Myocyte (in vitro differentiated cells): ENCODE measurements around the gene PIP4K2A. TPM values are rescaled to one million over a fixed set of nuclear protein-coding genes. Genes with fewer than 3 reads are reported as not detected.

ENCODE experiments used
- DNase-seq: peaks from one replicate; pipeline ENCODE4 v3.0.0-alpha.2; 2012; ENCODE audit warnings: low read depth
- total RNA-seq: library from RNA; depleted of rRNA; stranded (reverse); fragments of >200 nt; gene quantifications from 2 replicates; pipeline ENCODE4 v1.2.3, GENCODE V29; 2014

PIP4K2A gene
- total RNA-seq, 1 donor from 2014 or later, result 22.5 TPM

- DNase-seq, result no peak
Measured at GRCh38 chr10:22603581-22603980, 110.8 kb downstream of the PIP4K2A start.

DNA sequence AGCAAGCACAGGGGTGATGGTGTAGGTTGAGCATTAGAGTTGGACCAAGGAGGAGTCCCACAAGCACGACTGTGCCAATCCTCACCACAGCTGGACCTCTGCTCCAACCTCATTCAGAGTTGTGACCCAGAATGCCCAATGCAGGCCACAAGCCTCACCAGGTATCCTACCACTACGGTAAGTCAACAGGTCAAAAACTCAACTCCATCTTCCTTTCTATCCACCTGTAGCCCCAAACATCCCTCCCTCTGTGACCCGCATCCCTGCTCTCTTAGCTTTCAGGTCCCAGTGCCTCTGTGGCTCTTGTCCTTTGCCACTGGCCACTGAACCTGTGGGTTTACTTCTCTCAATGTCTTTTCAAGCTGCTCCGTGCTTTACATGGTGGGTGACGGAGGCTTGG, 112.8 kb downstream of the PIP4K2A start:
- no peak for DNase-seq

DNA sequence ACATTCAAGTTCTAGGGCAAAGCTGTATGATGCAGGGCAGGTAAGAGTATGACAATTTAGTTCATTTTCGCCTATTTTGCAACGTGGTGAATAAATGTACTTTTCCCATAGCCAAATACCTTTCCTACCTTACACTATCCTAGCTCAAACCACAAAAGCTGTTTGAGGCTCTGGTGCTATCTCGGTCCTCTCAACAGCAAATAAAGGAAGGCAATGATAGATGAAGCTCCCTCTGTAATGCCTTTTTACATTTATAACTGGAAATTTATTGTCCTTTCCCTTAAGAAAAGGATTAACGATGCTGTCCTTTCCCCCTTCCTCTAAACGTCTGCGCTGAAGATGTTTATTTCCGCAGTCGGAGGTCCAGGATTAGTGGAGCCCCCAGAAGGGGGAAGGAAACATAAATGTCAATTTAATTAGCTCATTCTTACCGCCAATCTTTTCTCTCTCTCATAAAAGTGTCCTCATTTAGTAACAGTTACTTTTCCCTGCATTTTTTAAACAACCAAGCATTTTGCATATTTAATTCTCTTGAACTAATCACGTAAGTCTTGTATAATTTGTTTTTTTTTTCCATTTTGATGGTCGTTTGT, 114.6 kb downstream of the PIP4K2A start:
- no peak for DNase-seq

DNA sequence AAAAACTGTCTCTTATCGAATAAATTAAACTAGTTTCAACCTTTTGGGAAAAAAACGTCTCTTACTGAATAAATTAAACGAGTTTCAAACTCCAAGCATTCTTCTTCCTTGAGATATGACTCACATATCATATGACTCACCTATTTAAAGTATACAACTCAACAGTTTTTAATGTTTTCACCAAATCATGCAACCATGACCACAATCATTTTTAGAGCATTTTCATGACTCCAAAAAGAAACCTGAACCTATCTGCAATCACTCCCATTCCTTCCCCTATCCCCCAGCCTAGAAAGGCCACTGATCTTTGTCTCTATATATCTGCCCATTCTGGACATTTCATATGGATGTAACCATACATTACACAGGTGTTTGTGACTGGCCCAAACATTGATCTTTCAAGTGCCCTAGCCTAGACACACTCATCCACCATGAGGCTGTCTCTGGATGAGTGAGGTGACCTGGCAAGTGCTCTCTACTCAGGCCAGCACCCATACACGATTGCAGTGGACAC, 115.3 kb downstream of the PIP4K2A start:
- DNase-seq, result peak; percentile 14

DNA sequence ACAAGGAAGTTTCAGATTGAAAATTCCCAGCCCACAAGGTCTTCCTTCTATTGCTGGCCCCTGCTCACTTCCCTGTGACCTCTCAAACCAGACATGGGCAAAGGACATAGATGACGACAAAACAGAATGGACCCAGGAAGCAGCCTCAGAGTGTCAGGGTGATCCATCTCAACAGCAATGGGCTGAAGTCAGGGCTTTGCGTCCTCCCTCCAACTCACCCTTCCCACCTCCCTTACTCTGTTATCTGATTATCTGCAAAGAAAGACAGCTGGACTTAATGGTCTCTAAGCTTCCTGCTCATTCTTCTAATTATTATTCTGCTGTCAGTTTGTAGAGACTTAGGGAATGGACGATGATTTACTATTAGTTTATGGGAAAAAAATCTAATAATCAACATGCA, 115.9 kb downstream of the PIP4K2A start:
- DNase-seq, result no peak

DNA sequence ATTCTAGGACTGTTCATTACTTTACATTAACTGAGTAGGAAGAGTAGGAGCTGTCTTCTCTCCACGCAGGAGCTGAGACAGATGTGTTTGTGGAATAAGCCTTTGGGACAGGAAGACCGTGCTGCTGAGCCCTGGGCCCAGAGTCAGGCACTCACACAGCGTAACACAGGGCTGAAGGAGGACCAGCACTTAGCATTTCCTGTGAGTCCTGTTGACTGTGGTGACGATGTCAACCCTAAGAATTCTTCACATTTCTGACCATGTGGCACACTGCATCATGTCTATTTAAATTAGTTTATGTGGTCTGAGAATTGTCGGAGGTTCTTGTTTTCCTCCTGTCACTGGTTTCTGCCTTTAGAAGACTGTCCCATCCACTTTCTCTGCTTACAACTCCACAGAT, 117.2 kb downstream of the PIP4K2A start:
- peak; percentile 57 for DNase-seq

GRCh38 chr10:22593636-22594198, 120.7 kb downstream of the PIP4K2A start:
- DNase-seq, result no peak

DNA sequence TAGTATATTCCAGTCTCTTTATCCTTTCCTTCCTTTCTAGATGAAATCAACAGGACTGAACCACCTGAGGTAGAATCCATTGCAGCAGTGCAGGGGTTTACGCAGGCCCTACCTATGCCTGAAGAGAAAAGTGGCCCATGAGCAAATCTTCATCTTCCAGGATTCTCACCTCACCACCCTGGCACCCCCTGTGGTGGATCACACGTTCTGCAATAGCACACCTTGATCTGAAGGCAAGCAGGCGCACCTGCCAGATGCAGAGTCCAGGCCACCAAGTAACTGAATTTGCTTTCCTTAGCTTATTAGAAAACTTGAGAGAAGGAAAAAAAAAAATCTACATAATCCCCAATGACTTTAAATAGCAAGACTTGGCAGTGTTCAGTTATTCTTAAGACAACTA, 121.4 kb downstream of the PIP4K2A start:
- no peak for DNase-seq

- no peak for DNase-seq
Measured at GRCh38 chr10:22589851-22590514, 124.4 kb downstream of the PIP4K2A start.

DNA sequence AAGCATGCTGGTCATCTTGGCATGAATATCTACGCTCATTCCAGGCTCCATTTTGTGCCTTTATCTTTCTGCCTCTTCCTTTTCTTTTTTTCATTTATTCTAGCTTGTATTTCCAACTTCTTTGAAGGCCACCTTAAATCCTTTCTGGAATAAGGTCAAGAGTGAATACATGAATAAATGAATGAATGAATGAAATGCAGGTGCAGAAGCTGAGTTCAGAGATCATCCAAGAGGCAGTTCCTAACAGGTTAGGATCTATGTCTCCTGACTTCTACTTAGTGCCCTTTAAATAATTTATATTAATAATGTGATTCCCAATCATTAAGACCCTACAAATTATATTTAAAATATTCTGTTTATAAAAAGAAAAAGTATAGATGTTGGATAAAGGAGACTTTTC, 125.9 kb downstream of the PIP4K2A start:
- DNase-seq, result no peak

GRCh38 chr10:22583683-22584082, 130.7 kb downstream of the PIP4K2A start:
- no peak for DNase-seq

- DNase-seq, result no peak
Measured at GRCh38 chr10:22581461-22581860, 132.9 kb downstream of the PIP4K2A start.

DNA sequence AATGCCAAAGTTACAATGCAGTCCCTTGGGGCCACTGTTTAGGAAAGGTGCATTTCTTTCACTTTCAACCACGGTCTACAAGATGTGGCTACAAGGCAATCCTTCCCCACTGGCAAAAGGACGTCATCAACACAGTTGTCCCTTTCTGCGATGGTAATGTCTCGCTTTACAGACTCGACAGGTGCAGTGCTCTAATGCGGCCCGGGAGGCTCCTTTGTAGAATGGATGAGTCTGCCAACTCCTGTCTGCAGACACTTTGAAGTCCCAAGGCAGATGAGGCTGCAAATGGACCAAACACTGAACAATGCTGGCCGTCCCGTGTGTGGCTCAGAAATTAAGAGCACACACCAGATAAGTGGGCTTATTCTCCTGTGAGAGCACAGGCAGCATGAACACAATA, 133.7 kb downstream of the PIP4K2A start:
- peak; percentile 64 for DNase-seq

- no peak for DNase-seq
Measured at GRCh38 chr10:22579826-22580225, 134.6 kb downstream of the PIP4K2A start.

- peak; percentile 58 for DNase-seq
Measured at GRCh38 chr10:22573820-22574569, 140.4 kb downstream of the PIP4K2A start.

- DNase-seq, result no peak
Measured at GRCh38 chr10:22570733-22571430, 143.5 kb downstream of the PIP4K2A start.

DNA sequence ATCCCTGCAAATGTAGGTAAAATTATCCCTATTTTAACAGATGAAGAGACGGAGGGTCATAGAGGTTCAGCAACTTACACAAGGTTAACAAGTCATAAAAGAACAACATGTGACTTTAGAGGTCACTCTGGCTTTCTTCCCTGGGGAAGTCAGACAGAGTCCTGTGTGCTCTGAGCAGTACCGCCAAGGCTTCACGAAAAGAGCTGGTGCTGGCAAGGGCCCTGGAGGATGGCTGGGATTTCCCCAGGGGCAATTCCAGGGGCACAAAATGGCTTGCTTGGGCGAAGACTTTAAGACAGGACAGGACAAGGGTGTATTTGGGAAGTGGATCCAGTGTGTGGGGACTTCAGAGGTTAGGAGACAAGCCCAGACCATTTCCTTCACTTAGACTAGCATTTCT, 144.1 kb downstream of the PIP4K2A start:
- no peak for DNase-seq

DNA sequence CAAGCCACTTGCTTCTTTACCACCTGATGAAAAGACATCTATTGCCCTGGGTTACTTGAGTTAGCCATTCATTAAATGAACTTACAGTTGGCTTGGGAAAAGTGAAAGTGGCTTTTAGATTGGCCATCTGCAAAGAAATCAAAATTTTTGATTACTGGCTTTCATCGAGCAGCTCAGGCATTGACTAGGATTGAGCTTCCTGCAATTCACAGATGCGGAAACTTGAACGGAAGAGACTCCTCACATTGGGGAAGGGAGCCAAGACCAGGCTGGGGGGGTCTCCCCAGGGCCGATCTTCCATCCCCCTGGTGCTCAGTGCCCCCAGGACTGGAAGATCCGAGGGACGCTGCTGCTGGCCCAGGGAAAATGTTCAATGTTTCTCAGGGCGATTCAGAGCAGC, 145.4 kb downstream of the PIP4K2A start:
- DNase-seq, result no peak

GRCh38 chr10:22564060-22564459, 150.3 kb downstream of the PIP4K2A start:
- no peak for DNase-seq

DNA sequence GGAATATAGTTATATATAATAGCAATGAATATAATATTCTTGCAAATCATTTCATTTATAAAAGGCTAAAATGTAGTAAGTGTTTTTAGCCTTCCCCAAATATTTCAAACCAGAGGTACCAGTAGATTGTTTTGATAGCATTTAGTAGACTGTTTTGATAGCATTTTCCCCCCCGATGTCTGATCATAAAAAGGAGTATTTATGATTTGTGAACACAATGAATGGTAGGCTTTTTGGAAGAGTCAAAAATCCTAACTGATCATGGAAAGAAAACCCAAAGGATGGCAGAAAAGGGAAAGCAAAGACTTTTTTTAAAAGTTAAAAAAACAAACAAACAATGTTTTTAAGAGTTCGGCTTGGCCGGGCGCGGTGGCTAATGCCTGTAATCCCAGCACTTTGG, 152.5 kb downstream of the PIP4K2A start:
- no peak for DNase-seq

DNA sequence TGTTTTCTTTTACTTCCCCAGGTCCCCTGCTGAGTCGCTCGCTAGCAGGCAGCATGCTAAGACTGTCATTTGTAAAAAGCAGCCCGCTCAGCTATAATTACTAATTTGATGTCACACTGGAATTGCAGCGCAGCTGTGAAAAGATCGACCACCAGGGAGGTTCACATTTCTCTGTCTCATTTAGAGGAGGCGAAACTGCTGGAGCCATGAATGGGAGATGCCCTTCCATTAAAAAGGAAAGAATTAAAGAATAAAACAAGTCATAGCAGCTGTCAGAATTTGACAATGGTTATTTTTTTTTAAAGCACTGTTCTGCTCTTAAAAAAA, 153.5 kb downstream of the PIP4K2A start:
- DNase-seq, result peak; percentile 50
